Calu3 (cell line): ENCODE results near the gene HCK. TPM values are rescaled to one million over a fixed set of nuclear protein-coding genes. Genes with fewer than 3 reads are reported as not detected.

ENCODE experiments used
- BruUV-seq: library from RNA; stranded (reverse); fragments of 400-500 nt; replicated peaks from 2 replicates; lab custom pipeline; 2021; lab: Mats Ljungman, UMichigan
- CTCF ChIA-PET: fragments of 300-600 bp; sonication (Branson Sonifier 250); formaldehyde crosslinking; loops from one replicate; lab custom pipeline; 2022; ENCODE audit warnings: antibody characterized with exemption; lab: Charles Lee
- DNase-seq: peaks from one replicate; pipeline ENCODE4 v3.0.0; 2022
- H3K27ac Mint-ChIP-seq: one replicate; pipeline ENCODE4 v1.8.0; 2022; ENCODE audit warnings: mixed read lengths; ENCODE audit not compliant: unreplicated experiment
- H3K27me3 Mint-ChIP-seq: one replicate; pipeline ENCODE4 v1.8.0; 2022; ENCODE audit warnings: mixed read lengths; ENCODE audit not compliant: unreplicated experiment
- H3K36me3 Mint-ChIP-seq: one replicate; pipeline ENCODE4 v1.8.0; 2022; ENCODE audit warnings: mild to moderate bottlenecking, moderate library complexity, mixed read lengths; ENCODE audit not compliant: insufficient read depth, unreplicated experiment
- H3K4me1 Mint-ChIP-seq: one replicate; pipeline ENCODE4 v1.8.0; 2022; ENCODE audit warnings: mild to moderate bottlenecking, low read depth, mixed read lengths; ENCODE audit not compliant: unreplicated experiment
- H3K4me3 Mint-ChIP-seq: one replicate; pipeline ENCODE4 v1.8.0; 2022; ENCODE audit warnings: mild to moderate bottlenecking, low read depth, moderate library complexity, mixed read lengths; ENCODE audit not compliant: unreplicated experiment
- H3K9me3 Mint-ChIP-seq: one replicate; pipeline ENCODE4 v1.8.0; 2022; ENCODE audit warnings: low read depth, mixed read lengths; ENCODE audit not compliant: unreplicated experiment
- CTCF ChIP-seq: fragments of 200-600 bp; IDR thresholded peaks from one replicate; pipeline ENCODE4 v1.8.0; 2022; ENCODE audit warnings: antibody characterized with exemption; ENCODE audit not compliant: unreplicated experiment
- intact Hi-C: fragments of 100-400 bp; cut with micrococcal nuclease; formaldehyde crosslinking; loops from one replicate; pipeline ENCODE4 v1.10.0; 2022; ENCODE audit not compliant: unreplicated experiment
- total RNA-seq: library from RNA; stranded (reverse); gene quantifications from 2 replicates; pipeline ENCODE4 v1.2.3, GENCODE V29; 2022

HCK gene
- total RNA-seq, 1 experiment from 2014 or later: not detected

GRCh38 chr20:32051720-32052089, 337 bp upstream of the HCK start:
- CTCF ChIA-PET: no interaction called here
- H3K27me3 Mint-ChIP-seq: peaks cover 95% of the 10 kb centered on the region
- H3K4me3 Mint-ChIP-seq: no peak overlapping the region
- H3K9me3 Mint-ChIP-seq: no peaks in the 10 kb centered on the region
- no peak for DNase-seq
- intact Hi-C loops: no loop called here
- no peaks in the 10 kb centered on the region for H3K4me1 Mint-ChIP-seq
- no peaks in the 10 kb centered on the region for H3K36me3 Mint-ChIP-seq
- TF ChIP-seq CTCF: no peak
- H3K27ac Mint-ChIP-seq: no peak overlapping the region
- BruUV-seq: no TSS peak

- Mint-ChIP-seq H3K4me1 (no peaks in the 10 kb centered on the region), H3K27ac (no peak overlapping the region), H3K36me3 (no peaks in the 10 kb centered on the region), H3K27me3 (peaks cover 95% of the 10 kb centered on the region), H3K4me3 (no peak overlapping the region), H3K9me3 (no peaks in the 10 kb centered on the region)
- no peak for TF ChIP-seq CTCF
- intact Hi-C loops: no loop called here
- no TSS peak for BruUV-seq
- DNase-seq: no peak
- CTCF ChIA-PET: interaction anchor here (0.7 kb wide), 1 partner anchor 956 kb away, joined by 6 read pairs; no protein-coding TSS in a partner anchor
Observed at GRCh38 chr20:32052778-32053362, 828 bp downstream of the HCK start.

- H3K4me3 Mint-ChIP-seq: no peak overlapping the region
- CTCF ChIA-PET: interaction anchor here (0.7 kb wide), 1 partner anchor 955 kb away, joined by 6 read pairs; no protein-coding TSS in a partner anchor
- no peak overlapping the region for H3K27ac Mint-ChIP-seq
- intact Hi-C loops: no loop called here
- H3K4me1 Mint-ChIP-seq: no peaks in the 10 kb centered on the region
- no peaks in the 10 kb centered on the region for H3K9me3 Mint-ChIP-seq
- H3K36me3 Mint-ChIP-seq: no peaks in the 10 kb centered on the region
- TF ChIP-seq CTCF: no peak
- no peak for DNase-seq
- BruUV-seq: no TSS peak
- peaks cover 95% of the 10 kb centered on the region for H3K27me3 Mint-ChIP-seq
Observed at GRCh38 chr20:32053648-32054047, 1.6 kb downstream of the HCK start.

- BruUV-seq: no TSS peak
- intact Hi-C loops: no loop called here
- no peaks in the 10 kb centered on the region for H3K4me1 Mint-ChIP-seq
- no peak for TF ChIP-seq CTCF
- DNase-seq: no peak
- H3K4me3 Mint-ChIP-seq: no peak overlapping the region
- H3K9me3 Mint-ChIP-seq: no peaks in the 10 kb centered on the region
- H3K27ac Mint-ChIP-seq: no peak overlapping the region
- H3K36me3 Mint-ChIP-seq: no peaks in the 10 kb centered on the region
- CTCF ChIA-PET: no interaction called here
- H3K27me3 Mint-ChIP-seq: peaks cover 95% of the 10 kb centered on the region
Observed at GRCh38 chr20:32056708-32057483, 4.9 kb downstream of the HCK start.
